ENCODE measurements around the gene PIN1. TPM values are rescaled to one million over a fixed set of nuclear protein-coding genes. Genes with fewer than 3 reads are reported as not detected.

The PIN1 gene
- total and polyA plus RNA-seq, 2 of the 8 experiments (the other 6 are each of a cell fraction or from before 2014, with no cell fraction given) = 78.3 to 90.8 TPM

- no peak overlapping the region for H2AK5ac ChIP-seq (ENCODE audit: low read depth, low read length)
- peaks cover 0 to 2% of the 10 kb centered on the region in 2 experiments for H4K20me1 ChIP-seq (replicated peaks in 1 of 2; ENCODE audit: control insufficient read depth in 1 of 2, insufficient read depth in 2 of 2, low read length in 2 of 2)
- no peak overlapping the region for H3K27ac ChIP-seq (ENCODE audit: low read depth, low read length)
- H2BK12ac ChIP-seq (ENCODE audit: low read depth, low read length) = no peak overlapping the region; the same call in 1 of the 2 replicates
- H3K36me3 ChIP-seq (ENCODE audit: control insufficient read depth in 2 of 4, insufficient read depth in 4 of 4, low read length in 3 of 4) = no peaks in the 10 kb centered on the region
- no peak overlapping the region for H2BK5ac ChIP-seq (ENCODE audit: low read depth, low read length)
- H3K79me1 ChIP-seq (ENCODE audit: low read depth, low read length) = peaks cover 4% of the 10 kb centered on the region; the same call in 1 of the 2 replicates
- H3K4me3 ChIP-seq (ENCODE audit: extremely low read depth in 1 of 4, insufficient read depth in 2 of 4, low read depth in 3 of 4, low read length in 4 of 4) = no peak overlapping the region
- ChIA-PET CTCF (ENCODE audit: partially characterized antibody) (interaction anchor here (1.1 to 1.6 kb wide), 2 partner anchors 8 to 20 kb away, joined by 3 to 4 read pairs; no protein-coding TSS in a partner anchor), POLR2A (ENCODE audit: partially characterized antibody) (interaction anchor here (0.9 kb wide), 1 partner anchor 9 kb away, joined by 7 read pairs; no protein-coding TSS in a partner anchor)
- no peaks in the 10 kb centered on the region; a peak in 1 of 7 replicates for H3K4me1 ChIP-seq (replicated peaks in 1 of 4; ENCODE audit: control insufficient read depth in 3 of 4, insufficient read depth in 4 of 4, low read length in 3 of 4)
- no peak overlapping the region for H2AFZ ChIP-seq (ENCODE audit: low read length)
- H3K9me3 ChIP-seq (ENCODE audit: insufficient read depth in 2 of 2, low read depth in 1 of 2, low read length in 1 of 2) = no peaks in the 10 kb centered on the region
- H2BK120ac ChIP-seq (replicated peaks; ENCODE audit: low read depth, low read length) = no peak overlapping the region
- H3K14ac ChIP-seq (ENCODE audit: insufficient read length) = no peak overlapping the region
- peak overlapping the region; percentile 40 for H4K91ac ChIP-seq (replicated peaks; ENCODE audit: insufficient read length, low read length)
- H4K5ac ChIP-seq (ENCODE audit: insufficient read length, low read depth, low read length) = no peak overlapping the region
- no peak overlapping the region for H3K23ac ChIP-seq (ENCODE audit: insufficient read length)
- DNase-seq (ENCODE audit: low read depth in 1 of 2, low spot score in 2 of 2) = no peak
- no peak overlapping the region for H3K4me2 ChIP-seq (ENCODE audit: insufficient read depth in 1 of 2, low read depth in 2 of 2, low read length in 2 of 2)
- no peak overlapping the region for H4K8ac ChIP-seq (ENCODE audit: extremely low read depth, insufficient read depth, low read length)
- FAIRE-seq = no peak
- no peaks in the 10 kb centered on the region for H3K23me2 ChIP-seq (ENCODE audit: low read depth, low read length)
- no peak overlapping the region for H2BK15ac ChIP-seq (ENCODE audit: low read length)
- no peaks in the 10 kb centered on the region; a peak in 1 of 4 replicates for H3K79me2 ChIP-seq (ENCODE audit: control insufficient read depth in 1 of 2, insufficient read depth in 2 of 2, low read length in 2 of 2)
- H3K4ac ChIP-seq (replicated peaks; ENCODE audit: insufficient read length, low read depth, low read length) = no peak overlapping the region
- no peaks in the 10 kb centered on the region for H3K27me3 ChIP-seq (replicated peaks in 1 of 4; ENCODE audit: control insufficient read depth in 3 of 4, extremely low read depth in 1 of 4, insufficient read depth in 3 of 4, low read length in 3 of 4)
- no peak overlapping the region for H3K56ac ChIP-seq (replicated peaks; ENCODE audit: insufficient read length, low read depth, low read length)
- H2BK20ac ChIP-seq (ENCODE audit: low read length) = no peak overlapping the region
- 90% methylated on average over 9 of the region's 10 CpGs; no CpG with 5 or more reads in 1 of the 2 experiments for WGBS, 2 experiments (ENCODE audit: extremely low coverage in 1 of 2, insufficient coverage in 1 of 2, insufficient read length in 1 of 2, insufficient replicate concordance in 2 of 2, low coverage in 1 of 2, low lambda C conversion rate in 2 of 2, missing lambda C conversion rate in 1 of 2)
- H3K9ac ChIP-seq (replicated peaks in 1 of 4; ENCODE audit: extremely low read depth in 1 of 4, low read depth in 3 of 4, low read length in 3 of 4) = no peak overlapping the region
- H3K18ac ChIP-seq (ENCODE audit: extremely low read depth, low read length) = no peak overlapping the region
- TF ChIP-seq, protein P1, sequence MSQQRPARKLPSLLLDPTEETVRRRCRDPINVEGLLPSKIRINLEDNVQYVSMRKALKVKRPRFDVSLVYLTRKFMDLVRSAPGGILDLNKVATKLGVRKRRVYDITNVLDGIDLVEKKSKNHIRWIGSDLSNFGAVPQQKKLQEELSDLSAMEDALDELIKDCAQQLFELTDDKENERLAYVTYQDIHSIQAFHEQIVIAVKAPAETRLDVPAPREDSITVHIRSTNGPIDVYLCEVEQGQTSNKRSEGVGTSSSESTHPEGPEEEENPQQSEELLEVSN (IDR thresholded peaks at IDR 0.05) = no peak
- TF ChIP-seq CBX5 (IDR thresholded peaks at IDR 0.05; ENCODE audit: low read depth, low read length) = no peak
- TF ChIP-seq TBP (IDR thresholded peaks at IDR 0.05; ENCODE audit: low read depth, low read length) = no peak
- no peak for TF ChIP-seq JUN (IDR thresholded peaks at IDR 0.05; ENCODE audit: low read depth, low read length)
- TF ChIP-seq NANOG (IDR thresholded peaks at IDR 0.05; ENCODE audit: insufficient read depth, low read depth, low read length, poor library complexity, severe bottlenecking) = no peak
- TF ChIP-seq HDAC6 (IDR thresholded peaks at IDR 0.05; ENCODE audit: low read depth, low read length) = no peak
- TF ChIP-seq BRCA1 (IDR thresholded peaks at IDR 0.05; ENCODE audit: low read depth, low read length) = no peak
- no peak for TF ChIP-seq CREB1 (IDR thresholded peaks at IDR 0.05)
- TF ChIP-seq CHD1 (IDR thresholded peaks at IDR 0.05; ENCODE audit: low read depth, low read length) = no peak
- no peak for TF ChIP-seq RXRA (IDR thresholded peaks at IDR 0.05; ENCODE audit: insufficient read depth, low read depth, low read length)
Measured at GRCh38 chr19:9877780-9878510, 42.8 kb downstream of the PIN1 start.
